ENCODE results near the gene PLPPR3. TPM values are rescaled to one million over a fixed set of nuclear protein-coding genes. Genes with fewer than 3 reads are reported as not detected.

The PLPPR3 gene
- polyA plus RNA-seq, 1 donor from 2014 or later, result 239 TPM

DNA sequence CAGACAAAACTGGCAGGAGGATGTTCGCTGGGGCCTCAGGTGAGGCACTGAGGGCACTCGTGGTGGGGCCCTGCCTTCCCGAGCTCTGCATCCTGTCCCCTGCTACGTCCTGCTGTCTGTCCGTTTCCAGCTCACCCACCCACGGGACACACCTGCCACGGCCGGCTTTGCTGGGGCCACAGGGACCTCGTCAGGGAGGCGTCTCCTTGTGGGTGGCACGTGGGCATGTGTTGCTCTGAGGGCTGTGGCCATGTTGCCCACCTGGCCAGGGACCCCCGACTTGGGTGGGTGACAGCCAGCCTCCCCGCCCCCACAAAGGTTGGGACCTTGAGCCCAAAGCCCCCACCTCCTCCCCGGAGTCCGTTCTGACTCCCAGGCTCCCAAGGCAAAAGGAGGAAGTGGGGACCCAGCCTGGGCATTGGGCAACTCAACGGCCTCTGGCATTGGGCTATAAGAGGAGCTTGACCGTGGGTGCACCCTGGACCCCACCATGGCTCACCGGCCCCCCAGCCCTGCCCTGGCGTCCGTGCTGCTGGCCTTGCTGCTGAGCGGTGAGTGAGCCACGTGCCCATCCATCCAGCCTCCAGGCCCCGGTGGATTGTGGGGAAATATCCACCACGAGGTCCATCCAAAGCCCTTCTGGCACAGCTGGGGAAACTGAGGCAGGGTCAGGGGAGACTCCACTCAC, 18.9 kb upstream of the PLPPR3 start, which contains the start of gene PRTN3:
TSS of gene PRTN3 (plus strand) at position 481 of the 688 bp plus-strand sequence. CDS start at position 491, 10 bp downstream.
- H3K27me3 ChIP-seq (ENCODE audit: insufficient read depth, low read depth, low read length), result peaks cover 15% of the 10 kb centered on the region

DNA sequence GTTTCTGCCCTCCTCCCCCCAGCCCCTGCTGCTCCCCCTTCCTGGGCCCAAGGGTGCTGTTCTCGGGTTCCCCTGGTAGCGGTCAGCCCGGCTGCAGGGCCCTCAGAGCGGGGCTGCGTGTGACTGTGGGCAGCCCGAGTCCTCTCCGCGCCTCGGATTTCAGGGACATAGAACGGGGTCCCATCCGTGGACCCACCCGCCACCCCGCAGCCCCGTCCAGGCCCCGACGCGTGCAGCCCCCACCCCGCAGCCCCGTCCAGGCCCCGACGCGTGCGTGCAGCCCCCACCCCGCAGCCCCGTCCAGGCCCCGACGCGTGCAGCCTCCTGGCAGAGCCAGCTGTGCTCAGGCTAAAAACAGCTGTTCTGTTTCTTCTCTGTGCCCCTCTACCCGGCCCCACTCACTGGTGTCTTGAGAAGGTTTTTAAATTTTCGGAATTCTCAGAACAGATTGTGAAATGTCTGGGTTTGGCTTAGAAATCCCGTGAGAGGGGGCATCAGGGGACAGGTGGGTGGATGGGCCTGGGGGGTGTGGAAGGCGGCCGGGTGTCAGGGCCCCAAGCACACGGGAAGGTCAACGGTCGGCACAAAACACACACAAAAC, 13.6 kb upstream of the PLPPR3 start:
- Histone ChIP-seq H3K79me2 (replicated peaks; ENCODE audit: insufficient read depth, low read length) (no peaks in the 10 kb centered on the region), H3K4me2 (ENCODE audit: low read length) (no peak overlapping the region), H4K20me1 (ENCODE audit: insufficient read depth) (no peaks in the 10 kb centered on the region), H3K36me3 (ENCODE audit: insufficient read depth, low read length) (no peaks in the 10 kb centered on the region), H3K27ac (ENCODE audit: low read length) (no peak overlapping the region), H2AFZ (ENCODE audit: low read depth, low read length) (no peak overlapping the region), H3K4me3 (ENCODE audit: low read length) (no peak overlapping the region), H3F3A (ENCODE audit: insufficient read depth, low read length, poor library complexity, severe bottlenecking) (no peaks in the 10 kb centered on the region), H3K9me2 (ENCODE audit: insufficient read depth, low read length) (no peaks in the 10 kb centered on the region), H3K27me3 (ENCODE audit: insufficient read depth, low read depth, low read length) (no peaks in the 10 kb centered on the region), H3K9me3 (ENCODE audit: low read length) (no peaks in the 10 kb centered on the region), H3K9ac (ENCODE audit: low read length) (no peak overlapping the region)
- TF ChIP-seq, protein P1, sequence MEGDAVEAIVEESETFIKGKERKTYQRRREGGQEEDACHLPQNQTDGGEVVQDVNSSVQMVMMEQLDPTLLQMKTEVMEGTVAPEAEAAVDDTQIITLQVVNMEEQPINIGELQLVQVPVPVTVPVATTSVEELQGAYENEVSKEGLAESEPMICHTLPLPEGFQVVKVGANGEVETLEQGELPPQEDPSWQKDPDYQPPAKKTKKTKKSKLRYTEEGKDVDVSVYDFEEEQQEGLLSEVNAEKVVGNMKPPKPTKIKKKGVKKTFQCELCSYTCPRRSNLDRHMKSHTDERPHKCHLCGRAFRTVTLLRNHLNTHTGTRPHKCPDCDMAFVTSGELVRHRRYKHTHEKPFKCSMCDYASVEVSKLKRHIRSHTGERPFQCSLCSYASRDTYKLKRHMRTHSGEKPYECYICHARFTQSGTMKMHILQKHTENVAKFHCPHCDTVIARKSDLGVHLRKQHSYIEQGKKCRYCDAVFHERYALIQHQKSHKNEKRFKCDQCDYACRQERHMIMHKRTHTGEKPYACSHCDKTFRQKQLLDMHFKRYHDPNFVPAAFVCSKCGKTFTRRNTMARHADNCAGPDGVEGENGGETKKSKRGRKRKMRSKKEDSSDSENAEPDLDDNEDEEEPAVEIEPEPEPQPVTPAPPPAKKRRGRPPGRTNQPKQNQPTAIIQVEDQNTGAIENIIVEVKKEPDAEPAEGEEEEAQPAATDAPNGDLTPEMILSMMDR (IDR thresholded peaks at IDR 0.05; ENCODE audit: poor library complexity, severe bottlenecking), result no peak
- TF ChIP-seq EZH2 (IDR thresholded peaks at IDR 0.05; ENCODE audit: borderline replicate concordance, insufficient read depth, low read length, poor library complexity, severe bottlenecking) (no peak), EP300 (conservative IDR thresholded peaks at IDR 0.05; ENCODE audit: poor library complexity, severe bottlenecking) (no peak), TAF1 (IDR thresholded peaks at IDR 0.05; ENCODE audit: low read depth) (no peak), POLR2AphosphoS5 (IDR thresholded peaks at IDR 0.05) (no peak), MXI1 (conservative IDR thresholded peaks at IDR 0.05; ENCODE audit: poor library complexity, severe bottlenecking) (no peak), SMC3 (conservative IDR thresholded peaks at IDR 0.05; ENCODE audit: poor library complexity) (no peak)
- TF ChIP-seq, protein P2, sequence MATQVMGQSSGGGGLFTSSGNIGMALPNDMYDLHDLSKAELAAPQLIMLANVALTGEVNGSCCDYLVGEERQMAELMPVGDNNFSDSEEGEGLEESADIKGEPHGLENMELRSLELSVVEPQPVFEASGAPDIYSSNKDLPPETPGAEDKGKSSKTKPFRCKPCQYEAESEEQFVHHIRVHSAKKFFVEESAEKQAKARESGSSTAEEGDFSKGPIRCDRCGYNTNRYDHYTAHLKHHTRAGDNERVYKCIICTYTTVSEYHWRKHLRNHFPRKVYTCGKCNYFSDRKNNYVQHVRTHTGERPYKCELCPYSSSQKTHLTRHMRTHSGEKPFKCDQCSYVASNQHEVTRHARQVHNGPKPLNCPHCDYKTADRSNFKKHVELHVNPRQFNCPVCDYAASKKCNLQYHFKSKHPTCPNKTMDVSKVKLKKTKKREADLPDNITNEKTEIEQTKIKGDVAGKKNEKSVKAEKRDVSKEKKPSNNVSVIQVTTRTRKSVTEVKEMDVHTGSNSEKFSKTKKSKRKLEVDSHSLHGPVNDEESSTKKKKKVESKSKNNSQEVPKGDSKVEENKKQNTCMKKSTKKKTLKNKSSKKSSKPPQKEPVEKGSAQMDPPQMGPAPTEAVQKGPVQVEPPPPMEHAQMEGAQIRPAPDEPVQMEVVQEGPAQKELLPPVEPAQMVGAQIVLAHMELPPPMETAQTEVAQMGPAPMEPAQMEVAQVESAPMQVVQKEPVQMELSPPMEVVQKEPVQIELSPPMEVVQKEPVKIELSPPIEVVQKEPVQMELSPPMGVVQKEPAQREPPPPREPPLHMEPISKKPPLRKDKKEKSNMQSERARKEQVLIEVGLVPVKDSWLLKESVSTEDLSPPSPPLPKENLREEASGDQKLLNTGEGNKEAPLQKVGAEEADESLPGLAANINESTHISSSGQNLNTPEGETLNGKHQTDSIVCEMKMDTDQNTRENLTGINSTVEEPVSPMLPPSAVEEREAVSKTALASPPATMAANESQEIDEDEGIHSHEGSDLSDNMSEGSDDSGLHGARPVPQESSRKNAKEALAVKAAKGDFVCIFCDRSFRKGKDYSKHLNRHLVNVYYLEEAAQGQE (IDR thresholded peaks at IDR 0.05; ENCODE audit: borderline replicate concordance), result no peak

More for the DNA sequence above, 18.9 kb upstream of the PLPPR3 start, which contains the start of gene PRTN3:
- Histone ChIP-seq H3K4me2 (ENCODE audit: low read length) (no peak within 1 kb of the TSS), H3K79me2 (replicated peaks; ENCODE audit: insufficient read depth, low read length) (no peaks in the 10 kb centered on the region), H4K20me1 (ENCODE audit: insufficient read depth) (no peaks in the 10 kb centered on the region), H3K36me3 (ENCODE audit: insufficient read depth, low read length) (no peaks in the 10 kb centered on the region), H3F3A (ENCODE audit: insufficient read depth, low read length, poor library complexity, severe bottlenecking) (no peaks in the 10 kb centered on the region), H3K9me2 (ENCODE audit: insufficient read depth, low read length) (no peaks in the 10 kb centered on the region), H3K4me3 (ENCODE audit: low read length) (no peak within 1 kb of the TSS), H3K27ac (ENCODE audit: low read length) (no peak within 1 kb of the TSS), H3K9me3 (ENCODE audit: low read length) (no peaks in the 10 kb centered on the region), H2AFZ (ENCODE audit: low read depth, low read length) (no peak within 1 kb of the TSS), H3K9ac (ENCODE audit: low read length) (no peak within 1 kb of the TSS)
- TF ChIP-seq EZH2 (IDR thresholded peaks at IDR 0.05; ENCODE audit: borderline replicate concordance, insufficient read depth, low read length, poor library complexity, severe bottlenecking) (no peak), RAD21 (conservative IDR thresholded peaks at IDR 0.05) (no peak), MXI1 (conservative IDR thresholded peaks at IDR 0.05; ENCODE audit: poor library complexity, severe bottlenecking) (no peak), POLR2AphosphoS5 (IDR thresholded peaks at IDR 0.05) (no peak), TAF1 (IDR thresholded peaks at IDR 0.05; ENCODE audit: low read depth) (no peak), SMC3 (conservative IDR thresholded peaks at IDR 0.05; ENCODE audit: poor library complexity) (no peak), EP300 (conservative IDR thresholded peaks at IDR 0.05; ENCODE audit: poor library complexity, severe bottlenecking) (no peak)
- TF ChIP-seq, protein P1 (IDR thresholded peaks at IDR 0.05; ENCODE audit: poor library complexity, severe bottlenecking), result no peak
- TF ChIP-seq, protein P2 (IDR thresholded peaks at IDR 0.05; ENCODE audit: borderline replicate concordance), result no peak
